ENCODE results near the gene VSTM2L.

The VSTM2L gene

GRCh38 chr20:37968841-37969401 is 66.0 kb downstream of the VSTM2L start:
- no peak for DNase-seq (ENCODE audit: low read depth in 3 of 3)

DNA sequence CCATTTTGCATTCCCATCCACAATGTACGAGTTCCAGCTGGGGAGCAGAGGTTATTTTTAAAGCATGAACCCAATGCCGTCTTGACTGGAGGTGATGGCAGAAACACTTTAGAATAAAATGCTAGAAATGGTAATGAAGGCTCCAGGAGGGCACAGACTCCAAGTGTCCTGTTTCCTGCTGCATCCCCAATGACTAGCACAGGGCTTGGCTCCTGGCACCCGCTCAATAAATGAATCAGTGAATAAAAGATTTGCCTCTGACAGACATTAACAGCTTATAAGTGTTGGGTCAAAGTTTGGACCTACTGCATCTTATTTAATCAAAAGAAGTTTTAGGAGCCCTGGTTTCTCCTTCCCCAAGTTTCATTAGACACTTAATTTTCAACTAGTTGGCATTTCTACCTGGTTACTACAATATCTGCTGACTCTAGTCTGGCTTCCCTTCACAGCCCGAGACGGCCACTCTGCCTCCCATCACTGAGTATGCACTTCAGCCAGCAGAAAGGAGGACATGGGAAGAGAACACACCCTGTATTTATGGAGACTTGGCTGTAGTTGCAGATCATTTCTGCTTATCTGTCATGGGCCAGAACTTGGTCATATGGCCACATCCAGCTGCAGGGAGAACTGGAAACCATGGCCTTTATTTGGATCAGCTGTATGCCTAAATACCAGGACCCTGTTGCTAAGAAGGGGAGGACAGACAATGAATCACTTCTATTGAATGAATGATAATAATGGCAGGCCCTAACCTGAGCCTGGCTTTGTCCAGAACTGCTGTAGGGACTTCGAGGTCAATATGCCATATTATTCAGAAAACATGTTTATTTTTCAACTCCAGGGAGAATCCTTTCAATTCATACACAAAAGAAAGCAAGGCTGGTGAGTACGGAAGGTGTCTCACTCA is 67.3 kb downstream of the VSTM2L start:
- DNase-seq (ENCODE audit: low read depth in 3 of 3): no peak

DNA sequence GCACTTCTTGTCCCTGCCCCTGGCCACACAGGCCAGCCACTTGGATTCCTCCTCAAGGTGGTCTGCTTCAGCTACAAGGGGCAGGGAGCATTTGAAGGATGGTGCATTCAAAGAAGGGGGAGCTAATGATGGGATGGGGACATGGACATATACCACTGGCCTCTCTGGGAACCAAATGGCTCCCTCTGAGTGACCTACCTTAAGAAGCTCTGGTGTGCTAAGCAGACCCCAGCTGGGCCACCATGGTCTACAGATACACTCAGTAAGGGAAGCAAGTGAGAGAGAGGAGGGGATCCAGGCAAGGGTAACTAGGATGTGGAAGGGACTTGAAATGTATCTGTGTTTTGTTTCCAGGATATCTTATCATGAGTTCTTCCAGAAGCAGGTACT is 67.9 kb downstream of the VSTM2L start:
- DNase-seq (ENCODE audit: low read depth in 3 of 3): no peak

DNA sequence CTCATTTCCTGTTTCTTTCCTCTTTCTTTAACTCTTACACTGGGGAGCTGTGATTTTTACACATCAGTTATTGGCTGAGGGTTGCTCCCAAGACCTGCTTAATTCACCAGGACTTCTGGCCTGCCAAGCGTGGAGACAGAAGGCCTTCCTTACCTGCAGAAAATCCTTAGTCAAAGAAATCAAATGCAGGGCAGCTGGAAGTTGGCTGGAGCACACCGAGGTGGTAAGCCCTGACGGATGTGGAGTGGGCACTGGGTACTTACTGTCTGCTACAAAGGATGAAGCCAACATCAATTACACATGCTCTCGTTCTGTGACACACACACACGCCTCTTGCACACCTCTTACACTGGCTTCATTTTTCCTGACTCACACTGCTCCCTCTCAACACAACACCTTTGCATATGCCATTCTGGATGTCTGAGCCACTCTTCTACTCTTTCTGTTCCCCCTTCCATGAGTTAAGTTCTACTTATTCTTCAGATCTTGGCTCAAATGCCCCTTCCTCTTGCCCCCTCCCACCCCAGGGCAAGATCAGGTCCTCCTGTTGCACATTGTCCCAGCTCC is 68.7 kb downstream of the VSTM2L start:
- no peak for DNase-seq (ENCODE audit: low read depth in 3 of 3)

- DNase-seq (ENCODE audit: low read depth in 3 of 3): no peak
Observed at GRCh38 chr20:37972256-37973058, 69.5 kb downstream of the VSTM2L start.

DNA sequence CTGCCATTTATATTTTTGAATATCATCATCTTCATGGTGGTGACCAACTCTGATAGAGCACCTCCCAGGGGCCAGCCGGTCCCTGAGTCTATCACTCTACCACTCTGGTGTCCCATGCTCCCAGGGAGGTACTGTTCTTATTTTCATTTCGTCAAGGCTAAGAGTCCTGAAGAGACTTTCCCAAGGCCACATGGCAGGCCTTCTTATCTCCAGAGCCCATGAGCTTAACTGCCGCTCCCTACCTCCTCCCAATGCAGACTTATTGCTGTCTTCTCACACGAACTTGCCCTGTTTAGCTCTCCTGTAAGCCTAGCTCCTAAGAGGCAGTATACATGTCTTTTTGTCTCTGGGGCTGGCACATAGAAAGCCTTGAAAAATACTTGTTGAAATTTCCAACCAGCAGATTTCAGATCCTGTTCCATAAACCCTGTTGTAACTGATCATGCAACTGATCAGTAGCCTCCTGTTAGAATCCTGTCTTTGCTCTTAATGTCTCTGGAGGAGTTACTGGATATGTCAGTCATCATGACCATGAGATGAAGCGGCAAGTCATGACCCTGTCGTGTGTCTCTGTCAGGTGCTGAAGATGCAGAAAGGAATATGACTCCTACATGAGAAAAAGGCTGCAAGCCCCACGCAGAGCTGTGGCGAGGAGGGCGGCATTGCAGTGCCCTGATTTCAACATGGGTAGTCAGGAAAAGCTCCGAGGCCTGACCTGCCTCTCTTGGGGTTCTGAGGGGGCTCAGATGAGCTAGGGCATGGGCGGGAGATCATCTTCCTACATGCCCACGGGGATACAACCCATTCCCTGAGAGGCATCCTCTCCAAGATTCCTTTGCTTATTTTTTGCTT is 70.4 kb downstream of the VSTM2L start:
- DNase-seq (ENCODE audit: low read depth in 3 of 3): no peak

DNA sequence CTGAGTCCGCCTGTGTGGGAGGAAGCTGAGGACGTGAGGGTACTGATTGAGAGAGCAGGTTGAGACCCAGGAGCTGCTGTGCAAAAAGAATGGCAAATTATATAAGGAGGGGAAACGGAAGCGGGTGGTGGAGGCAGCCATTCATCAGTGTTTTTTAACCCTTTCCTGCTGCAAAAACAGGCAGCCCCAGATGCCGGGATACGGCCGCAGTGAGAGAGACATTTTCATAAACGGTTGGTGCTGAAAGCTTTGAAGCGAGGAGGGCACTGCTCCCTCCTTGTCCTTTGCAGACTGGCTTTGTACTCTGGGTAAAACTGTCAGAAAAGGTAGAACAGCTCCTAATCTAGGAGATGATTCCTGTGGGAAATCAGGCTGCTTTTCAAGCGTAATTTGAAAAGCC is 74.0 kb downstream of the VSTM2L start:
- no peak for DNase-seq (ENCODE audit: low read depth in 3 of 3)

- no peak for DNase-seq (ENCODE audit: low read depth in 3 of 3)
Observed at GRCh38 chr20:37977338-37977737, 74.4 kb downstream of the VSTM2L start.

- DNase-seq (ENCODE audit: low read depth in 3 of 3): no peak
Observed at GRCh38 chr20:37977786-37978185, 74.9 kb downstream of the VSTM2L start.

DNA sequence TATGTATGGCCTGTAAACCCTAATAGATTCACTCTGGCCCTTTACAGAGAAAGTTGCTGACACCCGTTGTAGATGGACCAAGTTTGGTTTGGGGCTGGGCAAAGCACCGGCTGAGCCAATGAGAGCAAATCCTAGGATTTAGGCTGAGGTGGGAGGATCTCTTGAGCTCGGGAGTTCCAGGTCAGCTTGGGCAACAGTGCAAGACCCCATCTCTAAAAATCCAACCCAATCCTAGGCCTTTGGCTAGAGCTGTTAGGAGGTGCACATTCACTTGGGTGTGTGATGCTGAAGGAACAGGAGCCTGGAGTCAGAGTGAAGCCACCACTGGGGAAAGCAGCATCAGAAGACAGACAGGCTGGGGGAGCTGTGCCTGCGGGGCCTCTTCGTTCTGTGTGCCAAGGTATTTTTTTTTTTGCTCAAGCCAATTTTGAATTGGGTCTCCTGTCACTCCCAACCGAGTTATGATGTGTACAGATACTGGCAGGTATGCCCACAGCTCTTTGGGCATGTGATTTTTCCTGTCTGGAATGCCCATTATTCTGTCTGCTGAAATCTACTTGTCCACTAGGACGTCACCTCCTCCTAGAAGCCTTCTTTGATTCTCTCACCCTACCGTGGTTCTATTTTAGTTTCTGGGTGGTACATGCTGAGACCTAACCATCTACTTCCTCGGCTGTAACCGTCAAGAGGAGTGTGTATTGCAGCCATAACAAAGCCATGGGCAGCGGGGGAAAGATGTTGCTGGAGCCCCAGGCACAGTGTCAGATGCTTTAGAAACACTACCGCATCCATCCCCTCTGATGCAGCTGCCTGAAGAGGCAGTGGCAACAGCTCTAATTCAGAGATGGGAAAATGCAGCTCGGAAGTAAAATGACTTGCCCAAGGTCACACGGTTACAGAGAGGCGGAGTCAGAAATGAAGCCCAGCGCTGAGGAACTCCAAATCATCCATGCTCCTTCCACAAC is 76.4 kb downstream of the VSTM2L start:
- no peak for DNase-seq (ENCODE audit: low read depth in 3 of 3)

GRCh38 chr20:37980383-37980782 is 77.5 kb downstream of the VSTM2L start:
- DNase-seq (ENCODE audit: low read depth in 3 of 3): no peak

- no peak for DNase-seq (ENCODE audit: low read depth in 3 of 3)
Observed at GRCh38 chr20:37980876-37981275, 77.9 kb downstream of the VSTM2L start.

DNA sequence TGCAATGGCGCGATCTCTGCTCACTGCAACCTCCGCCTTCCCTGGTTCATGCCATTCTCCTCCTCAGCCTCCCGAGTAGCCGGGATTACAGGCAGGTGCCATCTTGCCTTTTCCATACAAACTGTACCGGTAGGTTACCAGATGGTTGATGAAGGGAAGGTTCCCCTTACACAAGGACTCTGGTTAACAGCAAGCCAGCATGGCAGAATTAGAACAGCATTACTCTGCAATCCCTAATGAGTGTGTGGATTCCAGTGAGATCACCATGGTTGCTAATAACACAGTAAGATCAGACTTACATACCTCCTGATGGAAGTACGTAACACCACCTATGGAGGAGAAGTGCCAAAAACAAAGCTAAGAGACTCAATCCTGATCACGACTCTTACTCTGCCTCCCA is 78.6 kb downstream of the VSTM2L start:
- no peak for DNase-seq (ENCODE audit: low read depth in 3 of 3)

GRCh38 chr20:37983286-37983685 is 80.4 kb downstream of the VSTM2L start:
- no peak for DNase-seq (ENCODE audit: low read depth in 3 of 3)

- no peak for DNase-seq (ENCODE audit: low read depth in 3 of 3)
Observed at GRCh38 chr20:37984018-37984785, 81.3 kb downstream of the VSTM2L start.

DNA sequence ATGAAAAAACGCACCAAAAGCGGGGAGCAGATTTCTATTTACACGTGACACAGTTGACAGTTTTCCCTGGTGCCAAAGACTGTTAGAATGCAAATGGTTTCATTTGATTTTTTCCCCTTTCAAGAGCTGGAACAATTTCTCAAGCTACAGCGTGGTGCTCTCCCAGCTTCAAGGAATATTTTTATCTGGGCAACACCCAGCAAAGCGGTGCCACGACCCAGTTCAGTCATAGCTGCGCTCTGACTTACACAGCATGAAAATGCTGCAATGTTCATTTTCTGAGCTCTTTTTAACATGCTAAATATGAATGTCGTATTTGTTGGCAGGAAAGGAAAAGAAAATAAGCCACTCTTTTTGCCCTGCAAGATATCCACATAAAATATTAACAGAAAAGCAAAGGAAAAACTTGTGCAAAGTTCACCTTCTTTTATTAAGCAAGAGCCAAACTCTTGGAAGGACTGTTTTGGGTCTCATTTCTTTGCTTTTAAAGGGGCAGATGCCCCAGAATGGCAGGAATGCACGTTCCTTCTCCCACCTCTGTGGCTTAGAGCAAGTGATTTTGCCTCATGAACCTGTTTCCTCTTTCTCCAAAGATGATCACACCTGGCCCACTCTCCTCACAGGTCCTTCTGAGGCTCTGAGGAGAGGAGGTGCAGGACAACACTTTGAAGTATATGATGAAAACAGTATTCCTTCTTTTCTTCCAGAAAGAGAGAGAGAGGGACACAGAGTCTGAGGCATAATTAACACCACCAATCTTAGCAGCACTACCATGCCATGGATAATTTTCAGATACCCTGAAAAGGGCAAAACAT is 83.3 kb downstream of the VSTM2L start:
- no peak for DNase-seq (ENCODE audit: low read depth in 3 of 3)

DNA sequence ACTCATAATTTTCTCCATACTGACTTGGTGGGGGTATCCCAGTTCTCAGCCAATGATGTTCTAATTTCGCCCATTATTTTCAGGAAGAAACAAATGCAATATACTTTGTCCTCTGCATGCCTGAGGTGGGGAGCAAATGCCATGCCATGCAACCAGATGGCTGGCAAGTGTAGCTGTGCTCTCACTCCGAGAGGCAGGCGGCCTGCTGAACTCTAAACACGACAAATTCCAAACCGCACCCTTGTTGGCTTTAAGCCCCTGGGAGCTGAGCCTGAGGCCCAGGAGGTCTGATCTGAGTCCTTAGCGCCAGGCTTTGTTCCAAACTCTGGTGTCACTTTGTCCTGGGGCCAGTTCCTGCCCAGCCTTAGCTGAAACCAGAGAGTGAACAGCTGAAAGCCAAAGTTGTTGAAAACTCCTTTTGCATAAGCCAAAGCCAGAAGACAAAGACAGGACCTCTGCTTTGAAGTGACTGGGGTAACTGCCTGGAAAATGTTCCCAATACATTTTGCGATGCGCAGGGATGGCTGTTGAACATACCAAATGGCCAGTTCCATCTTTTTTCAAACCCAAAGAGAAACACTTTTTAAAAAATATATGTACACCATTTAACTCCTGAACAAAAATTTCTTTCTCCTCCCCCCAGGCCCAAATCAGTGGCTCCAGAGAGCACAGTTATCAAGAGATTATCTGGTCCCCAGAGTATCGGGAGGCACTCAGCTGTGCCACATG is 84.1 kb downstream of the VSTM2L start:
- no peak for DNase-seq (ENCODE audit: low read depth in 3 of 3)
